NOMO-1 treated with dmso at 0.1 percent for 144 hours (cell line): Measurements from ENCODE around the gene PARVA.

Experiments used
- DNase-seq: peaks from one replicate; lab custom pipeline; 2025; ENCODE audit not compliant: unreplicated experiment; lab: John Stamatoyannopoulos, UW

Gene PARVA

GRCh38 chr11:12524865-12525264, 147.5 kb downstream of the PARVA start:
- no peak for DNase-seq

GRCh38 chr11:12525466-12526055, 148.2 kb downstream of the PARVA start:
- no peak for DNase-seq

DNA sequence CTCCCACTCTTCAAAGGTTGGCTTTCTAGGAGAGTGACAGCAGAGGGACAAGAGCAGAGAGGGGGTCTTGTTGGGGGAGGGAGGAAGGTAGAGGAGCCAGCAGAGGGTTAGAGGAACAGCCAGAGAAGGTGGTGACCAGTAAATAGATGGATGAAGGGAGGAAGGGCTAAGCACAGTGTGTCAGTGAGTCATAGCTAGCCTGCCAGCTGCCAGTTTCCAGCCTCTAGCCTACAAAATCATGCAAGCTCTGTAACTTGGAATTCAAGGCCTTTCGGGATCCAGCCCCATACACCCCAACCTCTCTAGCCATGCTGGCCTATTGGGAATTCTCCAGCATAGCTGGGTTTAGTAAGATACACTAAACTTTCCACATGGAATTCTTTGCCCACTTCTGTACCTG, 149.4 kb downstream of the PARVA start:
- DNase-seq: no peak

GRCh38 chr11:12528487-12528886, 151.1 kb downstream of the PARVA start:
- no peak for DNase-seq

- no peak for DNase-seq
Measured at GRCh38 chr11:12529041-12529440, 151.7 kb downstream of the PARVA start.

- no peak for DNase-seq
Measured at GRCh38 chr11:12529793-12530192, 152.4 kb downstream of the PARVA start.

DNA sequence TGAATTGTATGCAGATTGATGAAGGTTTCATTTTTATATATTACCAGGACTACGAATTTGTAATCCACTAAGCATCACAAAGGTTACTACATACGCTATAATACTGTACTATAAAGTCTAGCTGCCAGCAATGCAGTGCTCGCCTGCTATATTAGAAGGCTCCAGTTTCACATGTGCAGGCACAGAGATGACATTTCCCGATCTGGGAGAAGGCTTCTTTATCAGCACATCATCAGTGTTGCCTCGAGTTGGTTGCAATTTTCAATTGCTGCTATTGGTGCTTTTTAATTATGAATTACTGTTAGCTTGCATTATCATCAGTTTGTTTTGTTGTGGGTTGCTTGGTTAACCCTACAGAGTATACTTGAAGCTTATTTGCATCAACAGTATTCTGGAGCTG, 153.6 kb downstream of the PARVA start:
- no peak for DNase-seq

- DNase-seq: no peak
Measured at GRCh38 chr11:12531681-12532080, 154.3 kb downstream of the PARVA start.

DNA sequence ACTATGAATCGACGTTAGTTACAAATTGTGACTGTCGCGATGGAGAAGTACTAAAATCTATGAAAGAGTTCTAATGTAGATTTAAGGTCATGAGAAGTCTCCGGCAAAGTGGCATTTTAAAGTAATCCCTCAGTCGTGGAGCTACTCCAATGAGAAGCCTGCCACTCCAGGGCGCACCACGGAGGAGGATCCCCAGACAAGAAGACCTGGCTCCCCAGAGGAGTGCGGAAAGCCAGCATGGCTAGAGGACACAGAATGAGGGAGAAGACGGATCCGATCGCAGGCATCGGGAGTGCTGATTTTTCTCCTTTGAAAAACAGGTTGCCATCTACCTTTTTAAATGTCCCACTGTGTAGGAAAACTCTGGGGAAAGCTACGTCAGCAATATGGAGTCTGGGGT, 155.2 kb downstream of the PARVA start:
- DNase-seq: no peak

GRCh38 chr11:12534549-12534948, 157.2 kb downstream of the PARVA start:
- DNase-seq: no peak

- DNase-seq: no peak
Measured at GRCh38 chr11:12535321-12535720, 157.9 kb downstream of the PARVA start.

DNA sequence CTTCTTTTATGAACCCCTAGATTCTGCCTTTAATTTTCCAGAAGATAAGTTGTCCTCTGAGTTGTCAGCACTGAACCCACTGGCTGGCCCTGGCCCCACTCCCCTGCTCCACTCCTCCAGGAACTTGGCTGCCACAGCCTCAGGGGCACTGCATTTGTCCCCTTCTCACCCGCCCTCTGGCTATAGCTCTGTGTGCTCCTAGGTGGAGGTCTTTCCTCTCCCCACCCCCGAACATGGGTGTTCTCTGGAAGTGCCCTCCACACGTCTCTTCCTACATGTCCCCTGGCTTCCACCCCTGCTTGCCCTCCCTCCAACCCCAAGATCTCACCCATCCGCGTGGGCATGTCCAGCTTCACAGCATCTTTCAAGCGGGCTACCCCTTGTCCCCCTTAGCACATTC, 159.2 kb downstream of the PARVA start:
- DNase-seq: no peak

GRCh38 chr11:12537778-12538401, 160.5 kb downstream of the PARVA start:
- DNase-seq: no peak

- no peak for DNase-seq
Measured at GRCh38 chr11:12538889-12539421, 161.6 kb downstream of the PARVA start.

DNA sequence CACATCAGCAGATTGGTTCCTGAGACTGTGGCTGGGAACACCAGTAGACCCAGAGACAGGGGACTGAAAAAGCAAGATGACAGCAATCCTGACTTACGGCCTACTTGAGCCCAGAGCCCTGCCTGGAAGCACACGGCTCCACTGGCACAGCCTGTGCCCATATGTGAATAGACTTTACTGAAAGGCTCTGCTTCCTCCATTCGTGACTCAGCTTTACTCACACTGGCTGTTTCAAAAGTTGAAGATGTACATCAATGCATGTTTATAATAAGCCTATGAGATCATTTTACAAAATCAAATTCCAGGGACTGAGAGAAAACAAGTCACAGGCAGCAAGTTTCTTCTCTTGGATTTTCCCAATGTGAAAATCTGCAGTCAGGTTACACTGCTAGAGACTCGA, 162.2 kb downstream of the PARVA start:
- no peak for DNase-seq

DNA sequence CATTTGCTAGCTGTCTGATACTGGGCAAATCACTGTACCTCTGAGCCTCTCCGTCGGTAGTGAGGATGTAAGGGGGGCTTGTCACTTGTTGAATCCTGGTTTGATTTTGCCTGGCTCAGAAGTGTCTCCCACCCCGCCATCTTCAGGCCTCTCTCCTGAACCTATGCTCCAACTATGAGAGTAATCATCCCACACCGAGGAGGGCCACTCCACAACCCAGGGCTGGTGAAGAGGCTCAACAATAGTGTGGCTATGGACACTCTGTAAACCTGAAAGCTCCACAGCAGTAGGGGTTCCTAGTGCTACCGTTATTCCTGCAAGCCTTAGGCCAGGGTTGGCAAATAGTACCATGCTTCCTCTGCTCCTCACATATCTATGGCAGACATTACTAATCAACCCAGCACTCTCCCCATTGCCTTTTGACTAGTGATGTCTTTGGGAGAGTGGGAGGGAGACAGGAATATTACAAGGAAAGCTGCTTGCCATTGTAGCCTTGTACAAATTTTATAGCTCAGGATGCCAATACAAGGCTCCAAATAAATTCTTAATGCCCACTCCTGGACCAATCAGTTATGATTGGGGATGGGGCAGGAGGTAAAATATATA, 162.8 kb downstream of the PARVA start:
- DNase-seq: no peak

GRCh38 chr11:12540913-12541582, 163.7 kb downstream of the PARVA start:
- DNase-seq: no peak

DNA sequence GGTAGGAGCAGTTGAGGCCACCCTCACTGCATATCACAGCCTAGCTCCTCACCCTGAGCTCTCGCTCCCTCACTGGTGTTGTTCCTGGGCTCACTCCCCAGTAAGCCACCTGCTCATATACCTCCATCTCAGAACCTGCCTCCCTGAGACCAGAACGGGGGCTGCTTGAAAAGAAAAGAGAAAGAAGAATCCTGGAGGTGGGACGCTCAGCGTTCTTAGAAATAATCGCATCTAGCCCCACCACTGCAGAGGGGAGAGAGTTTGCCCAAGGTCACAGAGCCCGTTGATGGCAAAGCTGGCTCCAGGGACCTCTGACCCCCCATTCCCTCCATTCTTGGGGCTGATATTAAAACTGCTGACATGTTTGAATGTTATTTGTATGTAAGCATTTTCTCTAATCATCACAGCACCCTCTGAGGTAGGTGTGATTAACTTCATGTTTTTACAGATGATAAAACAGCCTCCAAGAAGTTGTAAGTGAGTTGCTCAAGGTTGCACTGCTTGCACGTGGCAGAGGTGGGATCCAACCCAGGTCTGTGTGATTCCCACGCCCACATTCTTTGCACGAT, 164.3 kb downstream of the PARVA start:
- DNase-seq: no peak

DNA sequence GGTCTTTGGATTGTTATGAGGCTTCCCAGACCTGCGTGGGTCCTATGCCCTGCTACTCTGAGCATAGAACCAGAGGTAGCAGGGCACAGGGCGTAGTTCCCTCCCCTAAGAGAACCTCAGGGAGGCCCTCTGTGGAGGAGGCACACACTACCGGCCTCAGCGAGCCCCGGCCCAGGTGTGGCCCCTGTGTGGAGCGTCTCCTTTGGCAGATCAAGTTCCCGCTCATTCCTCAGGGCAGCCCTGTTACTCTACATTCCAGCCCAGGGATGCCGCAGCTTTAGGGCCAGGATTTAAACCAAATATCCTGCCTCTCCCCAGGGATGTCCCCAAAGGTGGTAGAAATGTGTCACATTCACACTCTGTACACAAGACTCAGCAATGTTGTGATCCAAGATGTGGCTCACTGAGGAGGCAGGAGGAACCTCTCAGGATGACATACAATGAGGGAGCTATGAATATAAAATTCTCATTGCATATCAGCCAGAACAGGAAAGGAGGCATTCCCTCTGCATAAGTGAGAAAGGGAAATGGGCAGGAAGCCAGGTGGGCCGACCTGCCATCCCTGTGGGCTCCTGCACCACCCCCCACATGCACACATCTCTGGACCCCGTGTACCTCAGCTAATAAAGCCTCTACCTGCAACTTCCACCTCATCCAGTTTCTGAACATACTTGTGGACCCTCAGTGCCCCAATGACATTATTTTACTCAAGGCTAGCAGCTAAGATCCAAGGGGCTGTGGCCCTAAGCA, 165.0 kb downstream of the PARVA start:
- DNase-seq: no peak

DNA sequence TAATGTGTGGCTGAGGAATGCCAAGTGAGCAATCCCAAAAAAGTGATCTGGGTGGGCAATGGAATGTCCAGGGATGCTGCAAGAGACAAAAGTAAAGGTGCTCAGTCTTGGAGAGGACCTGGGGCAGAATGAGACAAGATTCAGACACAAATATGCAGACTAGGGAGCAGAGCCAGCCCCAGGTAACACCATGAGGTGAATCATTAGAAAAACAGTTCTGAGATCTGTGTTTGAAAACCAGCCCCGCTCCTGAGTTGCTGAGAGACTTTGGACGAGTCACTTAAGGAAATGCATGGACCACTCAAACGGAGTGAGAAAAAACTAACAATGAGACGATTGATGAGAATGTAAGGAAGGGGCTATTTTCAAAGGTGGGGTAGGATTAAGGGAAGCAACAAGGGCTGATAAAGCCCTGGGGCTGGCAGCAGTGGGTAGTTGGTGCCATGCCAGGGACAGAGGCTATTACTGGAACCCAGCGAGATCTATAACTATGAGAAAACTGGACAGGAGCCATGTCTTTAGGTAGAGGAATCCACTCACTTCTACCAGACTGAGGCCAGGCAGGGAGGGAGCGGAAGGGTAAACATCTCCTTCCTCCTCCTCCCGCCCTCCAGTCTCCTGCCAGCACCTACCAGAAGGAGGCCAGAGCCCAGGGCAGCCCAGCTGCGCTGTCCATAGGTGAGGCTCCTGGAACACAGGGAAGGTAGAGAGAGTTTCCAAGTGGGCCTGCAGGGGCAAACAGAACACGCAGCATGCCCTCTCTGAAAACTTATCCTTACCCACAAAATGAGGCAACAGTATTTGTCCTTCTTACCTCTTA, 166.4 kb downstream of the PARVA start:
- DNase-seq: no peak
